Femur (tissue), 1 donor: ENCODE measurements around the gene CDO1.

Source experiments
- DNase-seq: peaks from one replicate; pipeline ENCODE4 v3.0.0-alpha.2; 2017

The CDO1 gene

DNA sequence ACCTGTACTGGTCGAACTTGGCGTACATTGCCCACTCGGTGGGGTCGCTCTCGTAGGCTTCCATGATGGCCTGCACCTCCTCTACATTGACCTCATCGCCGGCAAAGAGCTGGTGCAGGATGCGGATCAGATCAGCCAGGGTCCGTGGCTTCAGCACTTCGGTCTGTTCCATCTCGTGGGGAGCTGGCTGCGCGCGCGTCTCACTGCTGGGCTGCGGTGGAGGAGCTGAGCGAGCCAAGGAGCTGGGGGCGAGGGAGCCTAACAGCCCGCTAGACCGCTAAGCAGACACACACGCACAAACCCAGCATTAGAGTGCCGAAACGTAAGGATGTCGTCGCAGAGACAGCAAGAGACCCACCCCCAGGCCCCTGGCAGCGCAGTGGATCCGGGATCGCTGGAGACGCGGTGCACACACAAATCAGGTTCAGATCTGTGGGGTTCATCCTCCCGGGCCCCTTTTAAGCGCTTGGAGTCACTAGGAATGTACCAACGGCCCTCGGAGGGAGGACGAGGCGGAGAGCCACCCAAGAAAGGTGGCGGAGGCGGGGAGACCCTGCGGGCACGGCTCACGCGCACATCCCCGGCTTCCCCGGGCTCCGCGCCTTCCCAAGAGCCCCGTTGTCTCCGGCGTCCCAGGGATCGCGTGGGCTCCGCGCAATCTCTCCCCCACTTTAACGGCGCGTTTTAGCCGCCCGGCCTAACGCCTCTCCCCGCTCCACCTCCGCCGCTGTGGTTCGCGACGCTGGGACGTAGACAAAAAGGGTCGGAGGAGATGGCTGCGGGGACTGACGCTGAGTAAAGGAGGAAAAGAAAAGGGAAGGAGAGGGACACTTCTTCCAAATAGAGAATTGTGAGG lies at the start of gene CDO1:
TSS of gene CDO1 (minus strand) at position 434 of the 856 bp plus-strand sequence. CDS start at position 172, 262 bp downstream.
- DNase-seq, result peak; percentile 87

DNA sequence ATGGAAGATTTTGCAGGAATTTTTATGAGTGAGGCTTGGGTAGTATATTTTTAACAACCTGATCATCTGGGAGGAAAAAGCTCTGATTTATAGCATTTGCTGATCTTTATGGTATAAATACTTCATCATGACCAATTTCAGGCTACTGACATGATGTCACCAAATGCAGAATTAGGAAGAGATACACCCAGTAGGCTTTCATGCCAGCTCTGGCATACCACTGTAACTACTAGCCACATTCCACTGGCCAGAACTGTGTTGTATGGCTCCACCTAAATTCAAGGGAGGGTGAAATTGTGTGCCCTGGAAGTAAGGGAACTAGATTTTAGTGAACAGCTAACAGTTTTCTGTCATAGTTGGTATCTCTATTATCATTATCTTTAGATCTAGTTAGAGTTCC lies 42.9 kb upstream of the CDO1 start:
- DNase-seq, result no peak

DNA sequence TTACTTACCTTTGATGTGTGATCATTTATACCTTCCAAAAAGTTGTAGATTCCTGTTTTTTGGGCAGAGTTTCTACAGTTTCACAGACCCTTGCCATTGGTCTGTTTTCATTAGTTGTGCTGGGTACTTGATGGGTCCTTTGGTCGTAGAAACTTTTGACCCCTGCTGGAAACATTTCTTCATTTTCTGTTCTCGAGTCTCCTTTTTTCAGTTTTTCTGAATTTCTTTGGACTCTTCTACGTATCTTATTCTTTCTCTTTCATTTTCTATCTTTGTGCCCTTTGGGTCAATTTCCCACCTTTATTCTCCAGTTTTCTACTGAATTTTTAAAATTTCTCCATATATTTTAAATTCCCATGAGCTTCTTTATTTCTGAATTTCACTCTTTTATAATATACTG lies 41.9 kb upstream of the CDO1 start:
- DNase-seq, result no peak

DNA sequence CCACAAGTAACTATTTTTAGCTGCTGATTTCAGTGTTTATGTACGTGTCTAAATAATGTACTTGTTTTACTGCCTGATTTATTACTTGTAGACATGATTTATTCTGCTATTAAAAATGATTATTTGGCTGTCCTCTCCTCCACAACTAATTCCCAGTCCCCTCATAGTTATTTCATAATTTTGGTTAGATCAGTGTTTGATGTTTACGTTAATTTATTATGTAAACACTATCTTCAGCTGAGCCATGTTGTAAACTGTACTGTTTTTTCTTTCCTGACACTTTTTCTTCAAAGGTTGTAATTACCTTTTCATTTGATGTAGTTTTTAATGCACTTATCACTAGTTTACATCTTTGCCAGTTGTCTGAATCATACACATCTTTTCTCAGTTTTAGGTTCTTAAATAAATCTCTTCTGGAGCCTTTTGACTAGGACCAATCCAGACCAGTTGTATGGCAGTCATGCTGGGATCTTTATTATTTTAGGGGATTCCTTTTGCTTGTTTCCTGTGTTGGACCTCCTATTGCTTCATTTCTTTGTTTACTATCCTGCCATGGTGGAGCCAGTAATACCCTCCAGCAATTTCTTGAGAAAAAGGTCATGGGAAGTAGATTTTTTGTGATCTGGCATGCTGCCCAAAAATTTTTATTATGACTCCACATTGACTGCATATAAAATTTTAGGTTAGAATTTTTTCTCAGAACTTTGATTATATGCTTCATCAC lies 41.3 kb upstream of the CDO1 start:
- no peak for DNase-seq

DNA sequence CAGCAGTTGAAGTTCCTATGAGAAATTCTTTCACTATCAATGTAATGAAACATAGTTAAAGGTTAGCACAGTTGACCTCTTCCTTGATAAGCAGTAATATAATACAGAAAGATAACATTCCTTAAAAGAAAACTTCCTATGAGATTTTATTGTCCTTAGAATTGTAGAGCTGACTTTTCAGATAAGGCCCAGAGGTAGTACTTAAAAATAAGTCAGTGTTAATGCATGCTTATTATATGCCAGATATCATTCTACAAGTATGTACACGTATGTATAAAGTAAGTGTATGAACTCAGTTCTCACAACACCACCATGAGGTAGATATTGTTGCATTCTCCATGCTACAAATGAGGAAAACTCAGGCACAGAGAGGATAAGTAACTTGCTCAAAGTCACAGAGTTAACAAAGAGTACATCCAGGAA lies 40.6 kb upstream of the CDO1 start:
- DNase-seq, result no peak

DNA sequence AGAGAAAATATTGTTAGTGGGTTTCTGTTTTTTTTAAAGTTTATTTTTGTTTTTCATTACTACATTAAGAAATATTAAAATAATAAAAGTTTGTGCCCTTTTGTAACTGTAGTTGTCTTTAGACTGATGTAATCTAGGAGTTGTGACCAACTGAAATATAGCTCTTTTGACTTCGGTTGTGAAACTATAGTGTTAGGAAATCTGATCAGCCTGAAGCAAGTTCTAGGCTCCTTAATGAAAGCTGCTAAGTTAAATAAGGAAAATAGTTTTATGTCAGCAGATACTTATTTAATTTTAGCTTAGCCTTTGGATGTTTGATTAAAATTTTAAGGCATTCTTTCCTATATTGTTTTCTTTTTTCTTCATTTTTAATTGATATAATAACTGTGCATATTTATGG lies 39.5 kb upstream of the CDO1 start:
- no peak for DNase-seq

DNA sequence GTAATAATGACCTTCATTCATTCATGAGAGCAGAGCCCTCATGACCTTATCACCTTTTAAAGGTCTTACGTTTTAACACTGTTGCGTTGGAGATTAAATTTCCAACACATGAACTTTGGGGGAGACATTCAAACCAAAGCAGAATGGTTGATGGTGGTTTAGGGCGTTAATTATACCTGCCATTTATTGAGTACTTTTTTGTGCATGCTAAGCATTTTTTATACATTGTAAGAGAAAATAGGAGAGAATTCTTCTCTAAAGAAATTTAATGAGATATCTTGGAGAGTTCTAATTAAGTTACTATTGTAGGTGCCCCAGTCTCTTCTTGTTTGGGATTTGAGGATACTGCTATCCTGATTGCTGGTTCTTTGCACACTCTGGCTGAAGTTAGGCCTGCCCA lies 37.7 kb upstream of the CDO1 start:
- DNase-seq, result no peak

DNA sequence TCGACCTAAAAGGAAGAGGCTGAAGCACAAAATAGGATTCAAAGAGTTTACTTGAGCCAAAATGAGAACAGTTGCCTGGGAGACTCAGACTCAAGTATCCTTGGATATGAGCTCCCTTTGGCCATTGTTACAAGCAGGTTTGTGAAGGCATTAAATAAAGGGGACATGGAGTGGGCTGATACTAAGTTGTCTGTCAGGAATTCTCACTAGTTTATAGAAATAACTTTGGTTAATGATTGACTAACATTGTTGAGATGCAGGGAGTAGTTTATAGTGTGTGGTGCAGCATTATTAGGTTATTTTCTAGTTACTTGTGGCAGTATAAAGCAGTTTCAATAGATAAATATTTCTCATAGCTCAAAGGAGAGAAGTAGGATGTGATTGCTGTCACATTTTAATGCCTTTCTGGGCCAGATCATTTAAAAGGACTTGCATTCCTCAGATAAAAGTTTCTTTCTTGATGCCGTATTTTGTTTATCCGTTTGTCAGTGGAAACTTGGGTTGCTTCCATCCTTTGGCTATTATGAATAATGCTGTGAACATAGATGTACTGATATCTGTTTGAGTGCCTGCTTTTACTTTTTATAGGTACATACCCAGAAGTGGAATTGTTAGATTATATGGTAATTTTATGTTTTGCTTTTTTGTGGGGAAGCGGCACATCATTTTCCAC lies 34.4 kb upstream of the CDO1 start:
- no peak for DNase-seq

DNA sequence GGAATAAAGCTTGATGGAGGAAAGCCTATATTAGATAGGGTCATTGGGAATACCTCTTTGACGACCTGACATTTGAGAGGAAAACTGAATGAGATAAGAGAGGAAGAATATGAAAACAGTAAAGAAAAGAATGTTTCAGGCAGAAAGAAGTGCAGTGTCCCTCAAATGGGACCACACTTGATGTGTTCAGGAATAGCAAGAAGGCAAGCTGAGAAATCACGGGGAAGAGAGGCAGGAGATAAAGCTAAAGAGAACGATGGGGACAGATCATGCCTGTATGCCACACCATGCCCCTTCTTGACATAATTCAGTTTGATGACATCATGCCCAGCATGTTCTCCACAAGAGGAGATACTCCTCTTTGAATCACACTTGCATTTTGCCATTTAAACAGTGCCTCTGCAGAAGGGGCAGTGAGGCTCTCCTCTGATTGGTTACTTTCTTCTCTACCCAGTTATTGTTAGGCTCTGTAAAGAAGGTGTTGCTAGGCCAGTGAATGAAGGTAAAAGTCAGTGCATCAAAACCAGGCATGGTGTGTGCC lies 32.9 kb upstream of the CDO1 start:
- no peak for DNase-seq

DNA sequence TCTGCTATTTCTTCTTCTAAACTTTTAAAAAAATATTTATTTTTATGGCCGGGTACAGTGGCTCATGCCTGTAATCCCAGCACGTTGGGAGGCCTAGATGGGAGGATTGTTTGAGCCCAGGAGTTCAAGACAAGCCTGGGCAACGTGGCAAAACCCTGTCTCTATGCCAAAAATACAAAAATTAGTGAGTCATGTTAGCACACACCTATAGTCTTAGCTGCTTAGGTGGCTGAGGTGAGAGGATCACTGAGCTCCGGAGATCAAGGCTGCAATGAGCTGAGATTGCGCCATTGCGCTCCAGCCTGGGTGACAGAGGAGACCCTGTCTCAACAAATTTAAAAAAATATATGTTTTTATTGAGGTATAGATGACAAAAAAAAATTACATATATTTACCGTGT lies 30.8 kb upstream of the CDO1 start:
- DNase-seq, result no peak

DNA sequence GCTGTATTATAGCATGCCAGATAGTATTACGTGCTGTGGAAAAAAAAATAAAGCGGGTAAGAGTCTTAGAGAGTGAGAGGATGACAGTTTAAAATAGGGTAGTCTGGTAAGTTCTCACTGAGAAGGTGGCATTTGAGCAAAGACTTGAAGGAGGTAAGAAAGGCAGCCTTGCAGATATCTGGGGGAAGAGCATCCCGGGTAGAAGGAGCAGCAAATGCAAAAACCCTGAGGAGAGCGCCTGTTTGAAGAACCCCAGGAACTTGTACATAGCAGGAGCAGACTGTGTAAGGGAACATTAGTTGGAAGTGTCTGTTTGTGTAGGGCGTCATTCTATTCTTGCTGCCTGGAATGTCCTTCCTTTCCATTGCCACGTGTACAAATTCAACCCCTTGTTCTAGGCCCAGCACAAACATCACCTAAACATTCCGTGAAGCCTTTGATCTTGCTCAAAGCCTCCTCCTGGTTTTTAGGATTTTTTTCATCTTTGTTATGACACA lies 27.9 kb upstream of the CDO1 start:
- no peak for DNase-seq

DNA sequence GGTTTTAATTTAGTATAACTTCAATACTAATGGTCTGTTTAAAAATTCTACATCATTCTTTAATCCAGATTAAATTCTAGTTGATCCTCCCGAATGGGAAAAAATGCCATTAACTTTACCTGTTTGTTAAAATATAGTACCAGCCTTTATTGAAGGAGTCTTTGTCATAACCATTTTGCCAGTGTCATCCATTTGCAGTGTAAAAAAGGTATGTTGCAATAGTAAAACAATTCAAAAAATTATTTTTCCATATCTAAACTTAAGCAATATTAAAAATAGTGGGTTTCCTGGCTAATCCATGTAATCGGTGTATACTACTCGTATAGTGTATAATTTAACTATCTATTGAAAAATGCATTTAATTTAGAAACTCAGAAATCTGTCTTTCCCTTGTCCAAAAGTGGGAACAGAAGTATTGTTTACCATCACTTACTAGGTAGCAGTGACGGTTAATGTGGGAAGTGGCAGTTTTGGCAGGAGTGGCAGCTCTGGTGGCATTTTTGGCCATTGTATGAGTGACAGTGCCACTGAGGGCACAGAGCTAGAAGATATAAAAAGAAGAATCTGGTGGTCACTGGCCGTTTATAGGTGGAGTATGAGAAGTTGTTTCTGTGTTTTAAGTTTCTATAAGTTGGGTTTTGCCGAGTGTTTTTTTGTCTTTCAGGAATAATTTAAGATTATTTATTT lies 27.1 kb upstream of the CDO1 start:
- DNase-seq, result no peak

DNA sequence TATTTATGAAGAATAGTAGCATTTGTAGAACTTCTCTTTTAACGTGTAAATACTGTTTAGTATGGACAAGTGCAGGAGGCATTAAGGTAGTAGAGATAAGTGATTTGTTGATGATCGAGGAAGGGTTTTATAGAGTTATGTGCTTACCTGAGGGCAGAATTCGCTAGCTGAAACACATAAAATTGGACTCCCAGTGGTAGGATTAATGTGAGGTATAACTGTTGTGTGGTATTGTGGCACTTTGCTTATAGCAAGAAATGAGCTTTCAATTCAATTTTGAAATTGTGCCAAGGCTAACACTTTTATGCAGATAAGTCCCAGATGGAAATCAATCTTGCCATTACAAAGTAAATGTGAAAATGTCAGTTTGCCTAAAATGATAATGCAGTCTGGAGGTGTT lies 26.5 kb upstream of the CDO1 start:
- no peak for DNase-seq

DNA sequence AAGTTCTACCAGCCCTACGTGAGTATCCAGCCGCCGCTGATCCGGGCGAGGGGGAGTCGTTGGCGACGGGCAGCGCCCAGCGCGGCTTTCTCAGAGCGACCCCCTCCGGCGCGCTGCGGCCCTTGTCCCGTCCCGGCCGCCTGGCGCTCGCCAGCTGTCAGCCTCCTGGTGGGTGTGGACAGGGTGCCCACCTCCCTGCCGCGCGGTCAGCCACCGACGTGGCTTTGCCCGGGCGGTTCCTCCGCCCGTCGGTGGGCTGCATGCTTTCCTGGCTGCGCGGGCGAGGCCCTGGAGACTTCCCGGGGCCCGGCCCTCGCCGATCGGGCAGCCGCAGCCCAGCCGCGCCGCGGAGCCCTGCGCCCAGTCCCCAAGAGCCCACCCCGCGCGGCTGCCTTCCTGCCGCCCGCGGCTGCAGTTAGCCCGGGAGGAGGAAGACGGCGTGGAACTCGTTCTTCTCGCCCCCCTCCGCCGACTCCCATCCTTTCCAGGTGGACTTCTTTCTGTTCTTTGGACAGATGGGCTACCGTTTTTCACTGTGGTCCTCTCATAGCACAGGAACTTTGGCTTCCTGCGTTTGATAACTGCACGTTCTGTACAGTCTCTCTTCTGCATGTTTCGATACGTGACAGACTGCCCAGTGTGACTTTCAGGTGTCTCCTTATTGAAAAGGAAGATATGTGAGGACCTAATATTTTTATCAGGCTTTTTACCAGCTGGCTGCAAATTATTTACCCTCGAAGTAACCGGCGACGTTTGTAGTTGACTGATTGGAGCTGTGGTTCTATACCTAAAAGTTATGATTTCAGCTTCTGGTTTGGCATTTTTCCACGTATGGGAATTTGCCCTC lies 25.9 kb upstream of the CDO1 start:
- DNase-seq, result no peak

DNA sequence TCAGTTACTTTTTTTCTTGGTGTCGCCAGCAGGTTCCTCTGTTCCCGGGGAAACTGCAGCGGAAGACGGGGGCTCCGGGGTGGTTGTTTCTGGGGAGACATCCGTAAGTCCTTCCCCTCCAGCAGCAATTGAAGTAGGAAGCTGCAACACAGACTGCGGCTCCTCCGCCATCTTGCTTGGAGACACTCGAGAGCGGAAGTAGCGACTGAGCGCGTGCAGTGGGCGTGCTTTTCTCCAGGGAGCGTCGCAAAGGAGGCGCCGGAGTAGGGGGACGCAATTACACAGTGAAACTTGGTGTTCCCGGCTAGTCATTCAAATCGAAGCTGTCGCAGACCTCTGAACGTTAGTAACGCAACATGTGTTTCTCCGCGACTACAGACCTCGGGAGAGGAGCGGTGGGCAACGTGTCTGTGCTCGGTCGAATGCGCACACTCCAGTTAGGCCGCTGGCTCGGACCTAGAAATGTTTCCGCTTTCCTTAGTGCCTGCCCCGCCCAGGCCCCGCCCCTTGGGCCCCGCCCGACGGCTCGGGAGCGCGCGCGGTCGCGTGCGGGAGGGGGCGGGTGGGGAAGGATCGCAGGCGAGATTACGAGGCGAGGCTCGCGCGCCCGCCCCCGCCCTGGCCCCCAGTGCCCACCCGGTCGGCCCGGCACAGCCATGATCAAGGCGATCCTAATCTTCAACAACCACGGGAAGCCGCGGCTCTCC lies 25.1 kb upstream of the CDO1 start, which contains the start of the genes AP3S1 and ATG12:
TSS of gene AP3S1 (plus strand) at position 554 of the 707 bp plus-strand sequence. CDS start at position 657, 103 bp downstream.
TSS of gene ATG12 (minus strand) at position 184 of the 707 bp plus-strand sequence. CDS start at position 171, 13 bp downstream.
- peak; percentile 95 for DNase-seq

DNA sequence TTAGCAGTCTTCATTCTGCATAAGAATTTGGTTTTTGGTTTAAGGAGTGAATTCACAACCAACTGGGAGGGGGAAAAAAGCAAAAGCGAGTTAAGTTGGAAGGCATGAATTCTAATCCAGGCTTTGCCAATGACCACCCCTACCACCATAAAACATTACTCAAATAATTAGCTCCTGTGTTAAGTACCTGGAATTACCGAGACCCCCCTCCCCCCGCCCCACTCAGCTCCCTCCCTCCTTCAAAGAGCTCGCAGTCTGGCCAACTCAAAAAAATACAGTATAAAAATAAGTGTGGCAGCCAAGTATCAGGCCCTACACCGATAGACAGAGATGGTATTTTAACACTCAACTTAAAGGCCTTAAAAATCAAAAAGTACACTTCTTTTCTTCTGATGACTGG lies 24.4 kb upstream of the CDO1 start:
- DNase-seq, result peak; percentile 26

DNA sequence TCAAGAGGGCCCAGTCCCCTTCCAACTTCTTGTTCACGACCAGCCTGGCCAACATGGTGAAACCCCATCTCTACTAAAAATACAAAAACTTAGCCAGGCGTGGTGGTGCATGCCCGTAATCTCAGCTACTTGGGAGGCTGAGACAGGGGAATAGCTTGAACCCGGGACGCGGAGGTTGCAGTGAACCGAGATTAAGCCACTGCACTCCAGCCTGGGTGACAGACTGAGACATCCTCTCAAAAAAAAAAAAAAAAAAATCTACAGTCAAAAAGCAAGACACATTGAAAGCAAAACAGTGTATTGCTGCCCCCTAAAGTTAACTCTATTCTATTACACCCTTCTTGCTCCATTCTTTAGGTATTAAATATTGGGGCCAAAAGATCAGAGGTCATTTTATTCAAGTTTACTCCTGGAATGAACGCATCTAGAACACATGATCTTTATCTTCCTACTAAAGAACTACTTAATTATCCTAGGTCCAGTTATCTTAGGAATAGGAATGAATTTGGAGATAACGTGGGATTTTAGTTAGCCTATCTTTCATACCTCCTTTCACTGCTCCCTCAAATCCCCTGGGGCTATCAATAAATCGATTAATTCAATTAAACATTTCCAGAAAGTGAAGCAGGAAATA lies 22.5 kb upstream of the CDO1 start:
- no peak for DNase-seq

DNA sequence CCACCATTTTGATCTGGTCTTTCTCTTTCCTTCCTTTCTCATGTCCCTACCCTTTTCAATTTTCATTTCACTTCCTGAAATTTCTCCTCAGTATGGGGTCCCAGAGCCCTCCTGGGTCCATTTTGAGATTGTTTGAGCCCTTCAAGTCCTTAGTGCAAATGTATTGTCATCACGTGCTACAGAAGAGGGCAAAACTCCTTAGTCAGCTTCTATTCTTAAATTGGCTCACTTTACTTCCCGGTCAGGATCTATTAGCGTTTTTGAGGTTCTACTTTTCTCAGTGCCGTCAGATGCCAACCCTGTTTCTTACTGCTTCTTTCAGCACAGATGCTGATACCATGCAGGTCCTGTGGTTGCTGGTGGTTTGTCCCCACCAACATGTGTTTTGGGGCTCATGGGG lies 19.0 kb upstream of the CDO1 start:
- DNase-seq, result no peak

DNA sequence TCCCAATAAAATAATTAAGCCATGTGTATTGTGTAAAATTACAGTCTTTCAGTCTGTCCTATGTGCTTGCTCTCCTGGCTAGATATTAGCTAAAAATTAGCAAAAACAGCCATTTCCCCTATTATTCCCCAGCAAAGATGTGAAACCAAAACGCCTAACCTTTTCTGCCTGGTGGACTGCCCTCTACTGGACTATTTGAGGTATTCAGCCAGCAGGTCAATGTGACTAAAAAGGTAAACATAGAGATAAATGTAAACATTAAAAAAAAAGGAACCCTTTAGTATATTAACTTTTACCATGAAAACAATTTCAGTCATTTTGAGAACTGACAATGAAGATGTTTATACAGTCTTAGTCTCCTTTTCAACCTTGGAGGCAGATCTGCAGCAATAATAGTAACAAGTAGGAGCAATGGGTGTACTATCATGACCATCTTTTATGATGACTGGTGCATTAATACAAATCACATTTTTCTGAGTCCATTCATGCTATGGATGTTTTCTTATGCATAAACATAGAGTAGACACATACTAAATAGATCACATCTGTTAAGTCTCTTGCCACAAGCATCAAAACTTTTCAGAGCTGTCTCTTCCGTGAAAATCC lies 14.8 kb upstream of the CDO1 start:
- DNase-seq, result peak; percentile 35

DNA sequence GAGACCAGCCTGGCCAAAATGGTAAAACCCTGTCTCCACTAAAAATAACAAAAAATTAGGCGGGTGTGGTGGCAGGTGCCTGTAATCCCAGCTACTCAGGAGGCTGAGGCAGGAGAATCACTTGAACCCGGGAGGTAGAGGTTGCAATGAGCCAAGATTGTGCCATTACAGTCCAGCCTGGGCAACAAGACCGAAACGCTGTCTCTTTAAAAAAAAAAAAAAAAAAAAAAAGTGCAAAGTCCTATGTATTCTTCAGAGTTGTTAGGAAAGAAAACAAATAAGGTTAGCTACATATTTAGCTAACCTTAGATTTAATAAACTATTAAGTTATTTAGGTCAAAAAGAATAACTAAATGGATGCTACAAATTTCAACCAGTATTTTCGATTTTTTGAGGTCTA lies 13.5 kb upstream of the CDO1 start:
- DNase-seq, result no peak
